NB4 (cell line): Measurements from ENCODE around the gene PRRG4.
"Not testable (repeated sequence)": the region's sequence is repeated elsewhere in the genome, so short reads cannot be mapped to it uniquely, and the experiment has no call there.

ENCODE experiments used
- DNase-seq: peaks from one replicate; pipeline ENCODE4 v3.0.0; 2010; ENCODE audit warnings: low read depth
- H3K4me3 ChIP-seq: one replicate; pipeline ENCODE4 v1.5.1; 2011; ENCODE audit warnings: mild to moderate bottlenecking, low read depth, low read length, moderate library complexity
- CTCF ChIP-seq: IDR thresholded peaks from one replicate; pipeline ENCODE4 v1.5.1; 2012; ENCODE audit warnings: low read depth, low read length
- MAX ChIP-seq: IDR thresholded peaks from 2 replicates; pipeline ENCODE4 v1.6.1; 2011; ENCODE audit warnings: low read depth, low read length
- MYC ChIP-seq: IDR thresholded peaks from 2 replicates; pipeline ENCODE4 v1.6.1; 2011; ENCODE audit warnings: low read depth, low read length
- POLR2A ChIP-seq: IDR thresholded peaks from 2 replicates; pipeline ENCODE4 v1.6.1; 2011; ENCODE audit warnings: mild to moderate bottlenecking; ENCODE audit not compliant: insufficient read length; ENCODE audit errors: extremely low read depth

PRRG4 gene

GRCh38 chr11:32855601-32856000, 25.9 kb downstream of the PRRG4 start:
- no peak for TF ChIP-seq POLR2A
- TF ChIP-seq CTCF: no peak
- no peak overlapping the region for H3K4me3 ChIP-seq
- no peak for DNase-seq

GRCh38 chr11:32858731-32859130, 29.0 kb downstream of the PRRG4 start:
- no peak for DNase-seq
- H3K4me3 ChIP-seq: no peak overlapping the region
- TF ChIP-seq CTCF: no peak
- TF ChIP-seq POLR2A: no peak
- no peak for TF ChIP-seq MYC
- TF ChIP-seq MAX: no peak

- DNase-seq: no peak
- TF ChIP-seq MYC (no peak), CTCF (no peak), MAX (no peak), POLR2A (no peak)
- no peak overlapping the region for H3K4me3 ChIP-seq
These were observed 32.3 kb downstream of the PRRG4 start for GRCh38 chr11:32861850-32862577.

- H3K4me3 ChIP-seq: no peak overlapping the region
- TF ChIP-seq MAX: no peak
- no peak for TF ChIP-seq POLR2A
- no peak for TF ChIP-seq CTCF
- TF ChIP-seq MYC: no peak
- DNase-seq: no peak
These were observed 34.8 kb downstream of the PRRG4 start for GRCh38 chr11:32864555-32864954.

GRCh38 chr11:32868752-32869151, 39.0 kb downstream of the PRRG4 start:
- DNase-seq, H3K4me3 ChIP-seq: not testable (repeated sequence)

- no peak overlapping the region for H3K4me3 ChIP-seq
- DNase-seq: peak; percentile 47
- peak; percentile 53 for TF ChIP-seq CTCF
- TF ChIP-seq POLR2A: no peak
These were observed 40.9 kb downstream of the PRRG4 start for GRCh38 chr11:32870676-32871075.

- no peak for DNase-seq
- TF ChIP-seq MYC (no peak), MAX (no peak), CTCF (no peak), POLR2A (no peak)
These were observed 44.4 kb downstream of the PRRG4 start for GRCh38 chr11:32874132-32874531.

More at GRCh38 chr11:32874132-32874531, 44.4 kb downstream of the PRRG4 start:
- no peak overlapping the region for H3K4me3 ChIP-seq
